ENCODE results near the gene RHEB.

RHEB gene

GRCh38 chr7:151447312-151447711, 72.4 kb downstream of the RHEB start:
- no peak for DNase-seq

DNA sequence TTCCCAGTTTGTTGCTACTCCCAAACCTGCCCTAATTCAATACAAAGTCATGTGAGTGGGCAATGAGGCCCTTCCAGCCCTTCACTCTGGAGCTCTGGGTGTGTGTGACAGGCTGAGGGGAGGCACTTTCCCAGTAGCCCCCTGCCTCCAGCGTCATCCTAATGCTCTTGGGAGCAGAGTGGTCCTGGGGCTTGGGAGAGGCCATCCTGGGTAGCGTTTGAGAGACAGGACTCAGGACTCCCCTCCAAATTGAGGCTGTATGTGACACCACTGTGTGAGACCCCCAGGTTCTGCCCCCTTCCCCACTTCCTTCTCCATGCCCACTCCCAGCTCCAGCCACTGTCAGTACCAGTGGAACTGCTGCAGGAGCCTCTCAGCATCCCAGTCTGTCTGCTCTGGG, 73.3 kb downstream of the RHEB start:
- DNase-seq = no peak

DNA sequence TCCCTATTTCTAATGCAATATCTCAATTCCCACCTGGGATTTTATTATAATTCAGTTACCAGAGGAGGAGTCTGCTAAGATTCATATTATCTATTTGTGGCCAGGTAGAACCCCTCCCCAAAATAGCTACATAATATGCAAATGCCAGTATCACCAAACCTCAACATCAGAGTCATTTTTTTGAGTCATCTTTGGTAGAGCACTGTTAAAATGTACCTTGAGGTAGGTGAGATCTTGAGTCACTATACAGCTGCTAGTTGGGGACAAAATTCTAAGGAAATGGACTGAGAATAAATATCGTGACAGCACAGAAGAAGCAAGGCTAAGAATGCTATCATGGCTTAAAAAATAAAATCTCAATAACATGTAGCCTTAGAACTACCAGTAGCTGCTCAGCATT, 75.1 kb downstream of the RHEB start:
- DNase-seq = no peak

- DNase-seq = no peak
Measured at GRCh38 chr7:151442776-151443496, 76.8 kb downstream of the RHEB start.

GRCh38 chr7:151440799-151441445, 78.8 kb downstream of the RHEB start:
- DNase-seq = no peak

DNA sequence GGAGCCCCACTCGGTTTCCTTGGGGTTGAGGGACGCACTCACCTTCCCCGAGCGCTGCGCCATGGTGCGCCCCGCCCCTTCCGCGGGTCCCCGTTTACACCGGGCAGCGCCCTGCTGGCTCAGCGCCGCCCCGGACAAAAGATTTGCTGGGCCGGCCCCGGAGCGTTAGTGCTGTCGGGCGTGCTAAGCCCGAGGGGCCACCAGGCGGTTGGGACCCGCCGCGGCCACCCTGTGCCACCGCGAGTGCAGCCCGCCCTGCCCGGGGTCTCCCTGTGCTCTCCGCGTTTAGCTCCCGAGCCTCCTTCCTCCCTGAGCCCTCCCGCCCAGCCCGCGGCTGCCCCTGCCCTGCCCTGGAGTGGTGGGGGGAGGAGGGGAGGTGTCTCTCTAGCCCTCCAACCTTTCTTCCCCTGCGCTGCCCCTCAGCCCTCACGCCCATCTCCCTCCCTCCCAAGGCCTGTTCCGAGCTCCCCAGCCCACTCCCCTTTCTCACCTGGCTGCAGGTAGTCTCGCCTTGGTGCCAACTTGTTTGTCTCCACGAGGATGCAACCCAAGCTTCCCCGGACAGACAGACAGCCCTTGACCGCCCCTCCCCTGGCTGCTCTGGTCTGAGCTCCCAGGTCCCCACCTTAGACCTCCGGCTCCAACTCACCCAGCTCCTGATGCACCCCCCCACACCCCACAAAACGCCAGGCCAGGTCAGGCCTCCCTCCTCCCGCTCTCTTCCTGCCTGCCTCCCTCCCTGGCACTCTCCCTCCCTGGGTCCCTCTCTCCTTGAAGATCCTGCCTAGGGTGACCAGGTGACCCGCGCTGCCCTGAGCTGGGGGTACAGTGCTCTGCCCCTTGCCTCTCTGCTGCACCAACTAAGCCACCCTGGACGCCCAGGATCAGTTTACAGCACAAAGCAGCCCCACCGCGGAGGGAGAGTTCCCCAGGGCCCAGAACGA, 79.6 kb downstream of the RHEB start, which contains the start of gene CRYGN:
Gene CRYGN (minus strand): TSS at position 287 of the 944 bp plus-strand sequence. CDS start 224 bp downstream, at position 63.
- peak in 1 of 2 donors; percentile 33 for DNase-seq

- DNase-seq = no peak
Measured at GRCh38 chr7:151438864-151439601, 80.7 kb downstream of the RHEB start.

GRCh38 chr7:151437866-151438516, 81.7 kb downstream of the RHEB start:
- no peak for DNase-seq

DNA sequence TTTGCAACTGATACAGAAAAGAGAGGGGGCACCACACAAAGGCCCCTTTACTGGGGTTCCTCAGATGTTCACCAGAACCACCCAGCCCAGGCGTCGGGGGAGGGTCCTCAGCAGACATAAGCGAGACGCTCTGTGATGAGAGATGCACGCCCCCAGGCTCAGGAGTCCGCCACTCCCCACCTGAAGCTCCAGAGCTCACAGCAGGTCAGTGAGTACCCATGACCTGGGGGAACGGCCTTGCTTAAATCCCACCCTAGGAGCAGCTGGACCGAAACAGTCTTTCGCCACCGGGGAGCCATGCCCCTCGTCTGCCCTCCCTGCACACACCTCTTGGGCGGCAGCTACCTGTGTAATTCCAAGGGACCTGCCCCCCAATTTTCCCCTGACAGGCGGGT, 82.5 kb downstream of the RHEB start:
- DNase-seq = no peak

- DNase-seq = no peak
Measured at GRCh38 chr7:151436446-151437158, 83.1 kb downstream of the RHEB start.

DNA sequence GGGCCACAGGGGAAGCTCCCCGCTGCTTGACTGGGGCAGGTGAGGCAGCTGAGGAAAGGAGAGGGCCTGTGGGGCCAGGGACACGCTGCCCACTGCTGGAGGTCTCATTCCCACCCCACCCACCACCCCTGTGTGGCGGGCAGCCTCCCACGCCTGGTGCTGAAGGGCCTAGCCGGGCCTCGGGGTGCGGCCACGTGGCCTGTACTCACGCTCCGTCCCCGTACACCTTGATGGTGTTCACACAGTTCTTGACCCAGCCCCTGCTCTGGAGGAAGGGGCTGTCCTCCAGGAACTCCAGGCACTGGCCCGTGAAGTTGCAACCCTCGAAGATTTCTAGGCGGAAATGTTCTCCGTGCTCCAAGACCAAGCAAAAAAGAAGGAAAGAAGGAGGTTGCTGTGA, 83.7 kb downstream of the RHEB start:
- no peak for DNase-seq

DNA sequence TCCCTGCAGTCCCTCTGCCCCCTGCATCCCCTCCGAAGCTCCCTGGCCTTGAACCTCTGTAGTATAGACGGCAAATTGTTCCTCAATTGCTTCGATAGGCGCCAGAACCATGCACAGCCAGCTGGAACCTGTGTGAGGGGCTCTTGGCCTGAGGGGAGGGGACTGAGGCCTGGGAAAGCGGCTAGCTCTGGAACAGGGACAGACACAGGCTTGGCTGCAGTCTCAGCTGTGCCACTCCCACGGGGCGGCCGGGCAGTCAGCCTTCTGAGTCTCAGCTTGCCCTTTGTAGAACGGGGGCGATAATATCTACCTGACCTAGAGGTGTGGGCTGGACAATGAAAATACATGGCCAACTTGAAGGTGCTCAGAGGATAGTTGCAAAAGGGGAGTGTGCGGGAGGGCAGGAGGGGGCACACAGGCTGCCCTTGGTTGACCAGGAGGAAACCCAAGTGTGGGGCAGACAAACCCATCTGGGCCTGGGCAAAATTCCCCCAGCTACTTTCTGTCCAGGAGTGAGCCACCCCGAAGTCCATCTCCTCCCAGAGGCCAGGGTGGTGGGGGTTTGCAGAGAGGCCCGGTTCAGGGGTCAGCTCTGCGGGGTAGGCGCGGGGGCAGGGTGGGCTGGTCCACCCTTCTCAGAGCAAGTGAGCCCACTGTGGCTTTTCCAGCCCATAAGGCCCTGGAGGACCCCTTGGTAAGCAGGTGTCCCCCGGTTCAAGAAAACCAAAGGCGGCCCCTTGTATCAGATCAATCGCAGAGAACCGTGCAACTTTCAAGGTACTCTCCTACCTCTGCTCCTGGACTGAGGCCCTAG, 84.4 kb downstream of the RHEB start:
- DNase-seq = no peak

- no peak for DNase-seq
Measured at GRCh38 chr7:151434549-151434948, 85.1 kb downstream of the RHEB start.

GRCh38 chr7:151433721-151434400, 85.8 kb downstream of the RHEB start:
- no peak for DNase-seq

- peak; percentile 62 to 64 for DNase-seq
Measured at GRCh38 chr7:151432658-151433521, 86.8 kb downstream of the RHEB start.

- no peak for DNase-seq
Measured at GRCh38 chr7:151431768-151432311, 87.9 kb downstream of the RHEB start.

DNA sequence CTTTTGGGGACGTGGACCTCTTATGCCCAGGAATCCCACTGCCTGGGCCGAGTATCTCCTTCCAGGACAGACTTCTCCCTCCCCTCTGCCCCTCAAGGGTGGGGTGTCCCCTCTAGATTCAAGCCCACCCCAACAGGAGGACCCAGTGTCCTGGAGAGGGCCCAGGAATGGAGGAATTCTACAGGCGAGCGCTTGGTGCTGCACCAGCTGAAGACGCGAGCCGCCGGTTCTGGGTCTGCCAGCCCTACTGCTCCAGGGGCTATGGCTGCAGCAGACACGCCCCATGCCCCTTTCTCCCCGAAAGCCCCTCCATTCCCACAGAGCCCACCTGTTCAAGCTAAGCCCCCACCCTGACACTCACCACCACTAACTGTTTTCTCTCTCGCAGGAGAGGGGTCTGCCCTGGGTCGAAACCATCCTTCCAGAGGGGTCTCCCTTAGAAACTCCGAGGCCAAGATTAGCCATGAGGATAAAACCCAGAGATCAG, 88.4 kb downstream of the RHEB start:
- no peak for DNase-seq
